ENCODE data around the gene MAB21L3. TPM values are rescaled to one million over a fixed set of nuclear protein-coding genes. Genes with fewer than 3 reads are reported as not detected.
A peak's percentile ranks its signal among the peaks of the same experiment; 100 is the strongest.

MAB21L3 gene
- polyA plus RNA-seq, 3 donors: 0.69 to 1.9 (median 0.82) TPM

- DNase-seq (ENCODE audit: extremely low read depth in 1 of 11, low read depth in 9 of 11, low spot score in 4 of 11): no peak
These were observed 67.6 kb downstream of the MAB21L3 start for GRCh38 chr1:116178837-116179236.

- peak in 5 of 11 donors; percentile 36 to 52 (median 41) for DNase-seq (ENCODE audit: extremely low read depth in 1 of 11, low read depth in 9 of 11, low spot score in 4 of 11)
These were observed 68.2 kb downstream of the MAB21L3 start for GRCh38 chr1:116179419-116179818.

GRCh38 chr1:116179964-116180363, 68.8 kb downstream of the MAB21L3 start:
- DNase-seq (ENCODE audit: extremely low read depth in 1 of 11, low read depth in 9 of 11, low spot score in 4 of 11): no peak

- no peak for DNase-seq (ENCODE audit: extremely low read depth in 1 of 11, low read depth in 9 of 11, low spot score in 4 of 11)
These were observed 71.0 kb downstream of the MAB21L3 start for GRCh38 chr1:116182019-116182714.

Other genes starting within 250 kb of the MAB21L3 start
- 1 to 10 TPM; 4.1 to 6.5 (median 6.2) TPM for gene SLC22A15, start 134.9 kb upstream of the MAB21L3 start, polyA plus RNA-seq (ENCODE audit: insufficient read length in 3 of 3)